HG03135 (cell line): ENCODE measurements around the gene FAM3D.

ENCODE experiments used
- ATAC-seq: cut with Tn5 transposase; IDR thresholded peaks from one replicate; pipeline ENCODE4 v1.9.1; 2021; ENCODE audit warnings: mild to moderate bottlenecking, moderate library complexity; ENCODE audit not compliant: unreplicated experiment

Gene FAM3D

DNA sequence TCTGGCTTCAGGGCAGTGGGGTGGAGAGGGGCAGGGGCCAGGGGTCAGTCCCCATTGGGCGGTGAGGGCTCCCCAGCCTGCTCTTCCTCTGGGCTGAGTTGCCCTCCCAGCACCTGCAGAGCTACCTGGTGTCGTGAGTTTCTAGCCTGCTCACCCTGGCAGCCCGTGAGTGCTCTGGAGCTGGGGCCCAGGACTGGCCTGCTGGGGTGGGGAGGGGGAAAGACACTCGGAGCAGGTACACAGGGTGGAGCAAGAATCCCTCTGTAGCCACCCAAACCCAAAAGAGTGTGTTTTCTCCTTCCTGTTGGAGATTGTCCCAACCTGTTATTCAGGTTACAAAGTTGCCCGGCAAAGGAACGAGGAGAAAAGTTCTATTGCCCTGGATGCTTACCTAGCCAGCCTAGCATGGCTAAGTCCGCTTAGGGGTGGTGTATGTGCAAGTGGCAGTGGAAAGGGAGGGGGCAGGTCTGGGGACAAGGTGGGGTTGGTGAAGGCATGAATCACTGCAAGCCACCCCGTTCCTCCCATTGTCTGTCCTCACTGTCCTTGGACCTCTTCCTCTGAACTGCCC, 8.9 kb downstream of the FAM3D start:
- ATAC-seq: no peak

GRCh38 chr3:58657036-58657520, 9.5 kb downstream of the FAM3D start:
- no peak for ATAC-seq

- ATAC-seq: no peak
Observed at GRCh38 chr3:58656631-58657030, 9.9 kb downstream of the FAM3D start.

DNA sequence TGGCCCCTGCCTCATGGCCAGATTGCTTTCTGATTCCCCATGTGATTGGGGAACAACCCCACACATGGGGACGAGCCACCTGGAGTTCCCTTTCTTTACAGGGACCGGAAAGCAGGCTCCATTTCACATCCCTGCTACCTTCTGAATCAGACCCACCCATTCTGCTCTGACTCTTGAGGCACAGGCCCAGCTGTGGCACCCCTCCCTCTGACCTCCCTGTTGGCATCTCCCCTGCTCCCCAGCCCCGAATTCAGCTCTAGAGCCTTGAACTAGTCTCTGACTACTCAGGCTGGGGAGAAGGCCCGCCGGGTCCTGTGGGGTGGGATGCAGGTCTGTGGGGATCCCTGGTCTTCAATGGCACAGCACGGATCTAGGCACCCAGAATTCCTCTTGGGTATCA, 12.1 kb downstream of the FAM3D start:
- no peak for ATAC-seq

- ATAC-seq: no peak
Observed at GRCh38 chr3:58652624-58653023, 13.9 kb downstream of the FAM3D start.

GRCh38 chr3:58651276-58651675, 15.3 kb downstream of the FAM3D start:
- ATAC-seq: no peak

GRCh38 chr3:58647381-58648141, 19.0 kb downstream of the FAM3D start:
- ATAC-seq: no peak

DNA sequence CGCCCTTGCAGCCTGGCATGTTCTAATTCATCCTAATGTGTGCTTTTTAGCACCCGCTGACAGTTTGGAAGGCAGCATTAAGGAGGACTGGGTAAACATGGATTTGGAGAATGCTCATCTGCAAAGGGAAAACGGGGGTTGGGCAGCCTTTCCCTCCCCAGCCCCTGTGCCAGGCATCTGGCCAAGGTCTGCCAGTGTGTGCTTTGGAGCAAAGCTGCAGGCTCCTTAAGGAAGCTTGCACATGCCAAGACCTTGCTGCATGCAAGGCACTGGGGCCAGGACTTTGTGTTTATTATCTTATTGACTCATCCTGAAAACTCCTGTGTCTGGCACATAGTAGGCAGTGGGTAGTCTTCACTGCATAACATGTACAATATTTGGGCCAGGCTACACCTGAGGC, 20.1 kb downstream of the FAM3D start:
- ATAC-seq: no peak

DNA sequence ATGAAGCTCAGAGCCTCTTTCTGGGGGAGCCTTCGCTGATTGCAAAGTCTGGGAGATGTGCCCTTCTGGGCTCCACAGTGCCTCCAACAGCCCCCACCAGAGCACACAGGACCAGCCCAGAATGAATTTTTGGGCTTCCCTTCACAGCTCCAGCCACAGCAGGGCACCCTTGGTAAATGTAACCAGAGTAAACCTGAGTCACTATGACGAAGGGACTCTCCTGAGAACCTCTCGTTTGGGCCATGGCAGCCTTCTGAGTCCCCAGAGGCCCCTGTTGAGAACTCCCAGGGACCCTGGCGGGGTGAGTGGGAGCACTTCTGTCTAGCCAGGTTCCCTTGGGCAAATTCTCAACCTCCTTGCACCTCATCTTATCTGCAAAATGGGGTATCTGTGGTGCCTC, 20.8 kb downstream of the FAM3D start:
- ATAC-seq: no peak

DNA sequence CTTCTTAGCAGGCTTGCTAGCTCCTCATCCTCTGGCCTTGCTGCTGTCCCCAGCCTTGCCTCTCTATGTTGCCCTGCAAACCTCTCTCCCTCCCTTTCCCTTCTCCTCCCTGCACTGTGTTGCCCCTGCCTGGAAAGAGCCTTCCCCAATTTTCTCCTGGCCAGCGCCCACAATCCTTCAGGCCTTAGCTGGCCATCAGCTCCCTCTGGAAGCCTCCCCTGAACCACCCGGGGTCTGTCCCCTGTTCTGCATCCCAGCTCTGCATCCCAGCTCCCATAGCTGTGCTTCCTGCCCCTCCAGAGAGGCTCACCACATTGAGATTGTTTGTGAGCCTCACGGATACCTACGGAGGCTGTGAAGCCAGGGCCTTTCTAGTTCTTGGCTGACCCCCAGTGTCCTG, 23.7 kb downstream of the FAM3D start:
- no peak for ATAC-seq

DNA sequence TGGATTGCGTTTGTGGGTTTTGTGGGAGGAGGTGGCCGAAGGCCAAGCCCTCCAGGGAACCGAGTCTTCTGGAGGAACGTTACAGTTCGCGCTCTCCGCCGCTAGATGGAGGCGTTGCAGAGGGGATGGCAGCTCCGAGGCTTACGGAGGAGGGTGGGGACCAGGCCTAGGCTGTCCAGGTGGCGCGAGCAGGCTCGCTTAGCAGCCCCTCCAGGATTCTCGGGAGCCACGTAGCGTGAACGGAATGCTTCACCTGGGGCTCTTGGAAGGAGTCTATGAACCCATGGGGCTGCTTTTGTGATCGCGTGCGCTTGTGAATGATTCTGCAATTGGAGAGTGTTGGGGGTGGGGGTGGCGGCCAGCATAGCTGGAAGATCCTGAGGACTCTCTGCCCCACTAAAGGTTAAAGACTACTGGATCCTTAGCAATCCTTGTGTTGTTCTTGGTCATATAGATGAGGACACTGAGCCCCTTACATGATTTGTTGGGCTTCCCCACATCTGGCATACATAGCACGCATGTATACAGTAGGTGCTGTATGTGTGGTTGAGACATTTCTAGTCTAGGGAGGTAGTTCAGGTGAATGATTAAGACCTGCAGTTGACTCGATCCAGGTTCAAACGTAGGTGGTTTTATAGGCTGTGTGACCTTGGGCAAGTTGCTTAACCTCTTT, 25.7 kb downstream of the FAM3D start:
- peak; percentile 85 for ATAC-seq

DNA sequence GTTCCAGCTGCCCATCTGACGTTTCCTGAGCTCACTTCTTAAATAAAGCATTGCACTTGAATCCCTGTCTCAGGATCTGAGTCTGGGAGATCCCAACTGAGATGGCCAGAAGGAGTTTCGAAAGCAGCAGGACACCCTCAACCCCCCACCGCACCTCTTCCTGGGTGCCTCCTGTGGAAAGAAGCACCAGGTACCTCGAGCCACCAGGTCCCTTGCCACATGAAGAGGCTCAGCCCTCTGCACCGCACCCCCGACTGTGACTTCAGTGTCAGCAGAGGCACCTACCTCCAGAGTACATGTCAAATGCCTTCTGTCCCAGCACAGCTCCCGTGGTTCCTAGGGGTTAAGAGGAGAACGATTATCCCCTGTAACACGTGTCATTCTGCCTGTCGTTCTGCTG, 26.7 kb downstream of the FAM3D start:
- no peak for ATAC-seq

- ATAC-seq: no peak
Observed at GRCh38 chr3:58639001-58639400, 27.6 kb downstream of the FAM3D start.

GRCh38 chr3:58638591-58638990, 28.0 kb downstream of the FAM3D start:
- ATAC-seq: no peak

DNA sequence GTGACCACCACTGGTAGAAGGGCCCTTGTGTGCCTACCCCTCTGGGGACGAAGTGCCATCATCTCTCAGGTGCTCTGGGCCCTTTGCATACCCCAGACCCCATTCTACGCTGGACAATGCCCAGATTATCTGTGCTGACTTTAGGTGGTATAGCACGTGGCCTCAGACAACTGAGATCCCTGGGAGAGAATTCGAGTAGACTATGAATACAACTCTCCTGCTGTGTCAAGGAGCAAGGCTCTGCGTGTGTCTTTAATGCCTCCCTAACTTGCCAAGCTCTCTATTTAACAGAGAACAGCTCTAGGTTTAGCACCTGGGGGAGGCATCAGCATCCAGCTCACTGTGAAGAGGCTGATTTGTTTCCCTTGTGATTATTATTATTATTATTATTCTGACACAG, 29.1 kb downstream of the FAM3D start:
- ATAC-seq: no peak

- ATAC-seq: no peak
Observed at GRCh38 chr3:58635371-58636285, 30.9 kb downstream of the FAM3D start.

DNA sequence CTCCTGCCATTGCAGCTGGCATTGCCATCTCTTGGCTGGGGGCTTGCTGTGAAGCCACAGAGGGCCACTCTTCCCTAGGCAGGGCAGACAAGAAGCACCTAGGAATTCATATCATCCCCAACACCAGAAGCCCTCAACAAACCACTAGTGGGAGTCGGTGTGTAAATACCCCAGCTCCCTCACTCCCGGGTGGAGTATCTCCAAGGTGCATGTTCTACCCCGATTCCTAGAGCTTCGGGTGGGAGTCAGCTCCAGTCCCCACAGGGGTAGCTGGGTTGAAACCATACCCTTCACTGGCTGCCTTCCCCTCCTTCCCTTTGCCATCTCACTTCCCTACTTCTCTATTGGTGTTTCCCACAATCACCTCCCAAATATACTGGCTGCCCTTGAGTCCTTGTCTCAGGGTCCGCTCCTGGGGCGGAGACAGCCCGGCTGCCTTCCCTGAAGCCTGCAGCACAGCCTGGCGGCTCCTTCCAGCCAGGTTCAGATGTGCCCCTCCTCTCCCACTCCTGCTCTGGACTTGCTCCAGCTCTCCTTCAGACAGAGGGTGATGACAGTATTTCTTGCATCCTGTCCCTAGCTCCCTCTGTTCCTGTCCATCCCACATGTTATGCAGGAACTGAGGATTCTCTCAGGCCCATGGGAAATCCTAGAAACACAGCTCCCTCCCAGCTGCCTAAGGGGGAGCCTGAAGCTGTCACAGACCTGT, 33.3 kb downstream of the FAM3D start:
- no peak for ATAC-seq

GRCh38 chr3:58631742-58632141, 34.8 kb downstream of the FAM3D start:
- no peak for ATAC-seq

- no peak for ATAC-seq
Observed at GRCh38 chr3:58630710-58631092, 35.9 kb downstream of the FAM3D start.

DNA sequence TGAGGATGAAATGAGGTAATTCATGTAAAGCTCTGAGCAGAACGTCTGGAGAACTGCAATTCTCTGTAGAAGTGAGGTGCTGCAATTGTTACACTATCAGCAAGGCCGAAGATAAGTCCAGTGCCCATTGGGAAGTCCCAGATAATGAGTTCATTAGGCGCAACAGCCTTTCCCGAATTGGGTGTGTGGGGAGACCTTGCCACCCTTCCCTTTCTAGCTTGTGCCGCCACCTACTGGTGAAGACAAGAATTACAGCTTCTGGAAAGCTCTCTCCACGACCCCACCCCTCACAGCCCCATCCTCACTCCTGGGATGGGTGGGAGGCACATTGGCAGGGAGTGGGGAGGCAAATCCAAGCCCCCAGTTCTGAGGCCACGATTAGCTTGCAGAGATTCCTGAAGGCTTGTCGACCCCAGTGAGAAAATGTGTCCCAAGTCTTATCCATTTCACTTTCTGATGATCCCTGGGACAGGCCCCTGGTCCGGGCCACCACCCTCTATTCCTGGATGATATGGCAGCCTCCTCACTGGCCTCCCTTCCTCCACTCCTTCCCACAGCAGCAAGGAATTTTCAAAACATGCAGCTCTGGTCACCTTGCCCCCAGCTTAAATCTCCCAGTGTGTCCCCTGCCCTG, 36.4 kb downstream of the FAM3D start:
- no peak for ATAC-seq
